HG03460 (cell line): ENCODE measurements around the gene GPR155.

Experiments
- ATAC-seq: cut with Tn5 transposase; IDR thresholded peaks from one replicate; pipeline ENCODE4 v1.9.1; 2021; ENCODE audit not compliant: unreplicated experiment

Gene GPR155, protein sequence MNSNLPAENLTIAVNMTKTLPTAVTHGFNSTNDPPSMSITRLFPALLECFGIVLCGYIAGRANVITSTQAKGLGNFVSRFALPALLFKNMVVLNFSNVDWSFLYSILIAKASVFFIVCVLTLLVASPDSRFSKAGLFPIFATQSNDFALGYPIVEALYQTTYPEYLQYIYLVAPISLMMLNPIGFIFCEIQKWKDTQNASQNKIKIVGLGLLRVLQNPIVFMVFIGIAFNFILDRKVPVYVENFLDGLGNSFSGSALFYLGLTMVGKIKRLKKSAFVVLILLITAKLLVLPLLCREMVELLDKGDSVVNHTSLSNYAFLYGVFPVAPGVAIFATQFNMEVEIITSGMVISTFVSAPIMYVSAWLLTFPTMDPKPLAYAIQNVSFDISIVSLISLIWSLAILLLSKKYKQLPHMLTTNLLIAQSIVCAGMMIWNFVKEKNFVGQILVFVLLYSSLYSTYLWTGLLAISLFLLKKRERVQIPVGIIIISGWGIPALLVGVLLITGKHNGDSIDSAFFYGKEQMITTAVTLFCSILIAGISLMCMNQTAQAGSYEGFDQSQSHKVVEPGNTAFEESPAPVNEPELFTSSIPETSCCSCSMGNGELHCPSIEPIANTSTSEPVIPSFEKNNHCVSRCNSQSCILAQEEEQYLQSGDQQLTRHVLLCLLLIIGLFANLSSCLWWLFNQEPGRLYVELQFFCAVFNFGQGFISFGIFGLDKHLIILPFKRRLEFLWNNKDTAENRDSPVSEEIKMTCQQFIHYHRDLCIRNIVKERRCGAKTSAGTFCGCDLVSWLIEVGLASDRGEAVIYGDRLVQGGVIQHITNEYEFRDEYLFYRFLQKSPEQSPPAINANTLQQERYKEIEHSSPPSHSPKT

DNA sequence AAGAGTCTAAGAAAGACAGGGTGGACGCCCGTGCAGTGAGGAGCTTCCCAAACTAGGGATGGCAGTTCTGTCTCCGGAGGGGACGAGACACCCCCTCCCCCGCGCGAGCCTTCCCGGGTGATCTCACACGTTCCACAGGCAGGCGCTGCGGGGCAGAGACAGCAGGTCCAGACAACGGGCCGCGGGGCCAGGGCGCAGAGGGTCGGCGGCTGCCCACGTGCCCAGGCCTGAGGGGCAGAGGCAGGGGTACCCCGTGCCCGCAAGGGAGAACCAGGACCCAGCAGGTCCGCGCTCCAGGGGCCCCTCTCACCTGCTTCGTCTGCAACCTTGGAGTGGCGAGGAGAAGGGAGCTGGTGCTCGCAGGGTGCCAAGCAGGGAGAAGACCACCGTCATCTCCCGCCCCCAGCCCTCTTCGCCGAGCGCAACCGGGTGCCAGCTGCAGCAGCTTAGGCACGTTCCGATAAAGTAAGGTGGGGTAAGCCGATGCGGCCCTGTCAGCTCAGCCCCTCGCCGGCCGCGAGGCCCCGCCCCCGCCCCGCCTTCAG, at the start of gene GPR155:
Gene GPR155 (minus strand): TSS at position 467 of the 545 bp plus-strand sequence. CDS start 5,073 bp downstream, outside the sequence.
- peak; percentile 50 for ATAC-seq

DNA sequence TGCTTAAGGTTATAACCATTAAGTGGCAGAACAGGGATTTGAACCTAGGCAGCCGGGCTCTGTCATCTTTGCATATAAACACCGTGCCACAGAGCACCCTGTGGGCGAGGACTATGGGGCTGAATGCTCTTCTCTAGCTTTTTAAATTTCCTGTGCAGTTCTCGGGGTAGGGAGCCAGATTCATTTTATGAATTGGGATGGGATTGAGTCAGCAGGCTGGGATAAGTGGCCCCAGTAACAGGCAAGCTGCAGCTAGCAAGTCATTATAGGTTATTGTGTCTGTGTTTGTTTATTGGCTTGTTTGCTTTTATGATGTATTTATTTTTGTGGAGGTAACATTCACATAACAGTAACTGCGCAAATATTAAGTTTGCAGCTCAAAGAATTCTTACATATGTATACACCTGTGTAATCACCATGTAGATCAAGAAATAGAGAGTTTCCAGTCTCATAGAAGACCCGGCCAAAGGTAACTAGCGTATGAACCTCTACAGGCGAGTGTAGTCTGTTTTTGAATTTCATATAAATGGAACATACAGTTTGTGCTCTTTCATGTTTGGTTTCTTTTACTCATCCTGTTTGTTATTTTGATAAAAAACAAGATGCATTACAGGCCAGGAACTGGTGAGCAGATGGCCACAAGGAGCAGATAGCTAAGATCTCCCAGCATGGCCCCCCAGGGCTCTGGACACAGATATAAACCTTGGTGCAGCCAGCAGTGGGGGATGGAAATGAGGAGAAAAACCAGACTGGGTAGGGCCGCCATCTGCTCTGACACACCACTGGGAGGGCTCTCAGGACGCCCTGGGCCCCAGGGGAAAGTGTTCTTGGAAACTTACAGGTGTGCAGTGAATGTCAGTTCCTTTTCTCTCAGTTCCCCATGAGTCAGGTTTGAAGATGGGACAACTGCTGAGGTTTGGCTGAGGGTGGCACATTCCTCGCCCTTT, 49.2 kb upstream of the GPR155 start:
- ATAC-seq, result no peak

DNA sequence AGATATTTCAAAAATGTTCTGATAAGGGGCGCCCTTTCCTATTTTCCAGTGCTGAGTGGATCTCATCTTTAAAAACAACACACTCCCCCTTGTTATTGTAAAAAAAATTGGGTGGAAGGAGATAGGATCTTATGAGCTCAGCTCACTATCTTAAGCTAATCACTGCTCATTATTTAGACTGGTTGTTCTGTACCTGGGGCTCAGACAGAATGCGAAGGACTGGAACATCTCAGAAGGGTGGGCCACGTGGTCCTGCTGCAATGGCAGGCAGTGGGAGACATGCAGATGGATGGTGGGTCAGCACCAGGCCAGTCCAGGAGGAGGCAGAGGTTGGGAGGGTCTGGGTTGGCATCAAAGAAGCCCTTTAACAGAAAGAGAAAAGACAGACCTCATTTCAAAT, 48.3 kb upstream of the GPR155 start:
- ATAC-seq, result no peak

DNA sequence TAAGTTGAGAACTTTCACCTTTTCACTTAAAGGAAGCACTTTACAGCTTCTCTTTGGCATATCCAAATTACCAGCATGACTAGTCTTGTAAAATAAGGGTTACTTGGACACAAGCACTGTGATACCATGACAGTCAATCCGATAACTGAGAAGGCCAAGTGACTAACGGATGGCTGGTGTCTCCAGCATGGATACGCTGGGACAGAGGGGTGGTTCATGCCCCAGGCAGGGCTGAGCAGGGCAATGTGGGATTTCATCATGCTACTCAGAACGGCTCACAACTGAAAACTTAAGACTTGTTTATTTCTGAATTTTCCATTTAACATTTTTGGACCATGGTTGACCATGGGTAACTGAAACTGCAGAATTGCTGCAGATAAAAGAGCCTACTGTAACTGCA, 43.1 kb upstream of the GPR155 start:
- ATAC-seq, result no peak

DNA sequence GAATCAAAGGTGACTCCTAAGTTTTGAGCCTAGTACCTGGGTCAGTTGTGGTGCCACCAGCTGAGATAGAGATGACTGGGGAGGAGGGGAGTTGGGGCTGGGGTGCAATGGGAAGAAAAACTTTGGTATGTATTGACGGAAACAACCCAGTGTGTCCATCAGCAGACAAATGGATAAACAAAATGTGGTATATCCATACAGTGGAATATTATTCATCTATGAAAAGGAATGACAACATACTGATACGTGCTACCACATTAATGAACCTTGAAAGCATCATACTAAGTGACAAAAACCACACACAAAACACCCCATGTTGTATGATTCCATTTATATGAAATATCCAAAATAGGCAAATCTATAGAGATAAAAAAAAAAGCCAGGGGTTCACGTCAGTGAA, 41.1 kb upstream of the GPR155 start:
- no peak for ATAC-seq

DNA sequence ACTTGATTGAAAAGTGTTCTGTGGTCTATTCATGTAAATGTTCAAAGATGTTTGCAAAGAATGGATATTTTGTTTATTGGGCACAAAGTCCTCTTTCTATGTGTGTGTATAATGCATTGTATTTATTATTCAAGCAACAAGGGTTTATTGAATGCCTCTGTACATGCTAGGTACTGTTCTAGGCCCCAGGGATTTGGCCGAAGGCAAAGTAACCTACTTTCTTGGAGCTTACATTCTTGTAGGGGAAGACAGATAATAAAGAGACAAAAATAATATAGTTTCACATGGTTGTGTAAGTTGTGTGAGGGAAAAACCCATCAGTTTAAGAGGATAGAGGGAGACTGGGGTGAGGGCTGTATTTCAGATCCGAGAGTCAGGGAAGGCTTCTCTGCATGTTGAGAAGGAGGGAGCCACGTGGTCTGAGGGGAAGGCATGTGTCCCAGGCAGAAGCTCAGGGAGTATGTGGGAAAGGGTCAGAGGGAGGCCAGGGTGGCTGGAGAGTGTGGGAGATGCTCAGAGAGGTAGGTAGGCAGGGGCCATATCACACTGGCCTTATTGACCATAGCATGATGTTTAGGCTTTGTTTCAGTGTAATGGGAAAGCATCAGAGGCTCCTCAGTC, 40.4 kb upstream of the GPR155 start:
- no peak for ATAC-seq

DNA sequence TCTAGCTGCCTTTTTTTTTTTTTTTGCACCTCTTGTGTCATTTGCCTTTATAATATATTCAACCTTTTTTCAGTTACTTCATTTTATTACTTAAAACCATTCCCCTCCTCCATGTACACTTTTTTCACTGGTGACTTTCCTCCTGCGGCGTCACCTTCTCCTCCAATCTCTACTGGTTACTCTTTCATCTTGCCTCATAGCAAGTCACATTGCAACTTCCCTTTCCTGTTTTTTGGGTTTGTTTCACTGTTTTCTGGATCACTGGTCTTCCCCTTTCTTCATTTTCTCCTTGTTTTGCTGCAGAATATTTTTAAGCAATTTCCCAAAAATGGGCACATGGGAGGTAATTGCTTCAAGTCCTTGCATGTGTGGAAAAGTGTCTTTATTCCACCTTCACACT, 37.7 kb upstream of the GPR155 start:
- no peak for ATAC-seq

DNA sequence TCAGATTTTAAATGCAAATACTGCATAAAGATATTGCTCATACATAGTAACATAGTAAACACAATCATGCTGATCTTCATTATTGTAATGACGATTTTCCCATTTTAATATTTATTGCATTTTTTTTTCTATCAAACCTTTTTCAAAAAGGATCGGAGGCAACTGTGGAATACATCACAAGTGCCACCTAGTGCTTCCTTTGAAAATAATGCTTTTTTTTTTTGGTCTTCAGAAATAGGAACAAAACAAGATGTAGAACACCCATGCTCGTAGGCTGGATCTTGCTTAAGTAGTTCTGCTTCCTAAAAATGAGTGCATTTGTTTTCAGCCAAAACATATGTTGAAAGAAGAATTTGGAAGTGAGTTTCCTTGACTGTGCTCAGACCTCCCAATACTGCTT, 35.7 kb upstream of the GPR155 start:
- ATAC-seq, result no peak

DNA sequence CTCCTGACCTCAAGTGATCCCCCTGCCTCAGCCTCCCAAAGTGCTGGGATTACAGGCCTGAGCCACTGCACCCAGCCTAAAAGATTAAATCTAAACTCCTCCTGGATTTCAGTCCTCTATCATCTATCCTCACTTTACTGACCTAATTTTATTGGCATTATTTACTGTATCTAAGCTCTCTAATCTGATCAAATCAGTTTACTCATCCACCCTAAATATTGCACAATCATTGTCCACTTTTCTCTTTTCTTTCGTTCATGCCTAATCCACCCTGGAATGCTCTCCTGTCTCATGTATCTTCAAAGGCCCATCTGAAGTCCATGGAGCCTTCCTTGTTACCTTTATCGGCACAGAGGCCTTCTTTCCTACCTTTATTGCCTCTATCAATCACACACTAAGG, 31.6 kb upstream of the GPR155 start:
- no peak for ATAC-seq

DNA sequence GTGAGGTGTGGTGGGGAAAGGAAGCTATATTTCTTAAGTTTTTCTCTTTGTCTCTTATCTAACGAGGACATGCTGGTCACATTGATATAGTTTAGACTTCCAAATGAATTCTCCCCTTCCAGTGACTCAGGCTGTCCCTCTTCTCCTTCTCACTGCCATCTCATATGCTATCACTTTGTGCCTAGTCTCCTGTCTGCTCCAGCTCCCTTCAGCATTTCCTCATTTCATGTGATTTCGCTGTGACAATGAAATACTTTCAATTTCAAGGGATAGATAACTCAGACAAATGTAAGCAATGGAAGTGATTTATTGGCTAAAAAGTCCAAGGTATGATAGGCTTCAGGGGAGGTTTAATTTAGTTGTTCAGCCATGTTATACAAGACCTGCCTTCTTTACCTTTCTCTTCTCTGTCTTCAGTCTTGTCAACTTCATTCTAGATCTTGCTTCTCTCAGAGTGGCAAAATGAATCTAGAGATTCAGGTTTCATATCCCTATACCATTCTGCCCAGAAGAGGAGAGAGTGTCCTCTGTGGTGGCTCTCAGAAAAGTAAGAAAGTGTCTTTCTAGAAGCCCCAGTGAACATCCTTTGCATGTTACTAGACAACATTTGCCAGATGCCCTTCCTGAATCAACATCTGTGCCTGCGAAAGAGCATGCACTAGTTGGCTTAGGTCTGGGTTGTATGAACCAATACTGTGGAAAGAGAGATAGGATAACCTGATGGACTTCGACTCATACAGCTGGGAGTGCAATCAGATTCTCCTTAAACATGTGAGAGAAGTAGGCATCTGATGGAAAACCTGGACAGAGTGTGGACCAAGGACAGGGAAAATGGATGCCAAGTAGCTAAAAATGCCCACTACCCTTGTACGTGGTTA, 29.9 kb upstream of the GPR155 start:
- no peak for ATAC-seq

DNA sequence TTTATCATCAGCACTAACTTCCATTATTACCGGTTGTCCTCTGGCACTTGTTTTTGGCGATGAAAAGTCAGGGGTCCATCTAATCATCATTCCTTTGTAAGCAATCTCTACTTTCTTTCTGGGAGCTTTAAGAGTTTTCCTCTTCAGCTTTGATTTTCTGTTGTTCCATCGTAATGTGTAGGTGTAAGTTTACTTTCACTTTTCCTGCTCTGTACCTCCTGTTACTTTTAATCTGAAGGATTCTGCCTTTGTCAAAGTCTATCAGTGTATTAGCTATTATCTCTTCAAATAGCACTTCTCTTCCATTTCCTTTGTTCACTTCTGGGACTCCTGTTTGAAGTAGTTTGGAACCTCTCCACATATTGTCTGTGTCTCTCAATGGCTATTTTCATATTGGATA, 25.5 kb upstream of the GPR155 start:
- ATAC-seq, result no peak

DNA sequence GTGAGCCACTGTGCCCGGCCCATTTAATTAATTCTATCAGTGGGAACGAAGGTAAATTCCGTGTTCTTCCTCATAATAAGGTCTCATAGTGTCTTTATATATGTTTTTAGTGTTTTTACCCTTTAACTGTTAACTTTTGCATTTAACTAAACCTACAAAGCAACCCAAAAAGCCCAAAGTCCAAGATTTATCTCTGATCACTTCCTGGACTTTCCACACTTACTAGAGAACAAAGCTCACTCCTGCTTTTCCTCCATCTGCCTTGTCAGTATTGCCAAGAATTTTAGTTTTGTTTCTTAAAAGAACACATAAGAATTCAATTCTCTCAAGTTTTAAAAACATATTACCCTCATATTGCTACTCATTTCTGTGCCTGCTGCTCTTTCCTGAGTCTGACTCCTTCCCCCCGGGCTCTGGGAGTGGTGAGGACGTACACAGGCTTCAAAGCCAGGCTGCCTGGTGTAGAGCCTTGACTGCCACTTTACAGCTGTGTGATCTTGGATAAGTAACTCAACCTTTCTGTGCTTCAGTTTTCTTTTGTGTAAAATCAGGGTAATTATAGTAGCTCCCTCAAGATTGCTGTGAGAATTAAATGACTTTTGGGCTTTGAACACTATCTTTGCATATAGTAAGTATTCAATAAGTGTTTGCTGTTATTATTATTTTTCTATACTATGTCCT, 24.9 kb upstream of the GPR155 start:
- ATAC-seq, result no peak

DNA sequence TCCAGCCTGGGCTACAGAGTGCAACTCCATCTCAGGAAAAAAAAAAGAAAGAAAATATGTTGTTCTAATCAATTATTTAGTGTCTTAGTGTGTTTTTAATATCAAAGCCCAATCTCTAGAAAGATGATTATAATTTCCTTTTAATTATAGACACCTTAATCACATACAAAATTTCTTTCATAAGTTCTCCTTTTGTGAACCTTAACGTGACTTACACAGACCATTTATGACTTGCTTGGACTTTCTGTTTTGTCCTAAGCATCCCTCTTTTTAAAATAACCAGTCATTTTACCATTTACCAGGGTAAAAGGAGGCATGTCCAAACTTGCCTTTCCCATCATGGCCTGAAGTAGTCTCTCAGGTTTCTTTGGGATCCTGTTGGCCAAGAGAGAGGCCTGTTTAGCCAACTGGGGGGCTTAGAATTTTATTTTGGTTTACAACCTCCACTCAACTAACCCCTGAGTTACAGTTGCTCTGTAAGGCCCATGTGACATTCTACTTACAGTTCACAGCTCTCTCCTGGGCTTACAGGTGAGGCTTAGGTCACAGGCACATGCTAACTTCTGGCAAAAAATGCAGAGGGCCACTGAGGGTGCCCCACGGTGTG, 23.9 kb upstream of the GPR155 start:
- ATAC-seq, result no peak

DNA sequence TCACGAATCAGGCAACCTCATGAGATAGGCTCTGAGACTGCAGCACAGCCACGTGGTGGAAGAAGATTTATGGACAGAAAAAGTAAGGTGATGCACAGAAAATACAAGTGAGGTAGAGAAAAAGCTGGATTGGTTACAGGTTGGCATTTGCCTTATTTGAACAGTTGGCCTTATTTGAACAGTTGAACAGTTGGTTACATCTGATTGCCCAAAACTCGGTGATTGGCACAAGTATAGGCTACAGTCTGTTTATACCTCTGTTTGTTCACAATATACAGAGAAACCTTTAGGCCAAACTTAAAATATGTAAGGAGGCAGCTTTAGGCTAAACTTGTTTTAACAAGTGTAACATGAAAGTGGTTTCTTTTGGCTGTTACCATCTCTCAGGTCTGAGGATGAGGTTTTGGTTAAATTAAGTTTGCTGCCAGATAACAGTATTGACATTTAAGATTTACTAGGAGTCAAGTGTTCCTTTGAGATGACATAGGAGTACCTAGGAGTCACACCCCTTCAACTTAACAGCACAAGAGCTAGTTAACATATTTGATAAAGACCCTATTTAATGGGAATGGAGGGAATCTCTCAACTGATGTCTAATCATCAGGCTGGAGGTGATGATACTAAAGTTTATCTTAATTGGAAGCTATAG, 16.5 kb upstream of the GPR155 start:
- ATAC-seq, result no peak

DNA sequence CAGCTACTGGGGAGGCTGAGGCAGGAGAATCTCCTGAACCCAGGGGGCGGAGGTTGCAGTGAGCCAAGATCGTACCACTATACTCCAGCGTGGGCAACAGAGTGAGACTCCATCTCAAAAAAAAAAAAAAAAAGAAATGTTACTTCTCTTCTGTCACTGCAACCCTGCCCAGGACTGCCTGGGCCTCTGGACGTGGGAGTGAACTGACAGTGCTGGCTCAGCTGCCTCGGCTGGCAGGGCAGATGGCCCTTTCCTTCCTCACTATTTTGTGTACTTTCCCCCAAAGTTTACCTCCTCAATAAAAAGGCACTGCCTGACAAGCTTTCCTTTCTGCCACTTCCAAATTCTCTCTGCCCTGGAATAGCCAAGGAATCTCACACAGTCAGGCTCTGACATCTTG, 12.5 kb upstream of the GPR155 start:
- no peak for ATAC-seq

DNA sequence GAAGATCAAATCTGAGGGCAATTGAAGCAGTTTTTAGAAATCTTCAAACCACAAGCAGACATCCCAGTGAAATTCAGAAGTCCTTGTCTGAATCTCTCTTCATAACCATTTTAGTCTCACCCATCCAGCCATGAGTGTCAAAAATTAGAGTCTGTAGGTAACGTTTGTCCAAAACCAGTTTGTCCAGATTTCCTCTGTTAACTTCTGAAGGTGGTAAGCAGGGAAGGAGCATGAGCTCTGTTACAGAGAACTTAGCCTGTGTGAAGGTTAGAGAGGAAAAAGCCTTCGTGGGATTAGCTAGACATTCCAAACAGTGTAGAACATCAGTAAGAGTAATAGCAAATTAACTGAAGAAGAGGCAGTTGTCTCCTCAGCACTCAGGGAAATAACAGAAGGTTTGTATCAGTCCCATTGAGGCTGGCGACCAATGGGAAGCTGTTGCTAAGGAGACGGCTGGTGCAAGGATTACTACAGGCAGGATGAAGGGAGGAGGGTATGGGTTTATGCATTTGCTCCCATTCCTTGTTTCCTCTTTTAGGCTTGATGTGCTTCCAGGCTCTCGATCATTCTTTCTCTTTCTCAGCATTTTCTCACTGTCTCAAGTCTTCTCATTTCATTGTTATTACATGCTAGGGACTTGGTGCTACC, 8.7 kb upstream of the GPR155 start:
- no peak for ATAC-seq

DNA sequence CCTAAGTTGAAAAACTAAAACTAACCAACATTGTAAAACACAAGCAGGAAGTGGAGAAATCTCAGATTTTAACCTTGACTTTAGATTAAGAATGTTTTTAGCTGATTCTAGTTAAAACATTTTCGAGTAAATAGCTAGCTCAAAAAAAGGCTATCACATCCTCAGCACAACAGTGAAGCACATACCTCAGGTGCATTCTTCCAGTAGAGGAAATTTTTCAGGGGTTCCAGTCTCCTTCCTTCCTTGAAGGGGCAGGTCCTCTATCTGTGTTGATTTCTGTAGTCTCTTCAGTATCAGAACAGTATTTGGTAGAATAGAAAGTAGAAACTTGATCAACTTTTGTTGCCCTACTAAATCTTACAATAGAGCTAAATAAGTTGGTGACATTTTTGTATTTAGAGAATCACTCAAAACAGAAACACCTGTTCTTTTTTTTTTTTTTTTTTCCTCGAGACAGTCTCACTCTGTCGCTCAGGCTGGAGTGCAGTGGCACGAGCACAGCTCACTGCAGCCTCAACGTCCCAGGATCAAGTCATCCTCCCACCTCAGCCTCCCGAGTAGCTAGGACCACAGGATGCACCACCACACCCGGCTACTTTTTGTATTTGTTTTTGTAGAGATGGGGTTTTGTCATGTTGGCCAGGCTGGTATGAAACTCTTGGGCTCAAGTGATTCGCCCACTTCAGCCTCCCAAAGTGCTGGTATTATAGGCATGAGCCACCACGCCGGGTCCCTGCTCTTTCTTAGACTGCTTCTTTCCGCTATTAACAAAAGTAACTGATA, 6.9 kb upstream of the GPR155 start:
- peak; percentile 30 for ATAC-seq
